Mesendoderm (in vitro differentiated cells): ENCODE data around the gene PIMREG.

ENCODE experiments used
- DNase-seq: peaks from one replicate; pipeline ENCODE4 v3.0.0; 2013
- H2AK5ac ChIP-seq: 2 replicates; pipeline ENCODE4 v1.6.1; 2013; ENCODE audit warnings: low read length, inconsistent platforms
- H2BK120ac ChIP-seq: 2 replicates; pipeline ENCODE4 v1.6.1; 2013; ENCODE audit warnings: low read depth, mild to moderate bottlenecking, low read length, moderate library complexity, mixed read lengths
- H2BK15ac ChIP-seq: replicated peaks from 2 replicates; pipeline ENCODE4 v1.6.1; 2013; ENCODE audit warnings: low read depth, mild to moderate bottlenecking, moderate library complexity
- H2BK5ac ChIP-seq: 2 replicates; pipeline ENCODE4 v1.6.1; 2013; ENCODE audit warnings: low read length, inconsistent platforms
- H3K18ac ChIP-seq: 2 replicates; pipeline ENCODE4 v1.6.1; 2013; ENCODE audit warnings: mild to moderate bottlenecking, low read length, mixed read lengths
- H3K23ac ChIP-seq: one replicate; pipeline ENCODE4 v1.6.1; 2013; ENCODE audit warnings: low read length
- H3K27ac ChIP-seq: 2 replicates; pipeline ENCODE4 v1.5.1; 2013; ENCODE audit warnings: low read depth, mild to moderate bottlenecking, inconsistent platforms, low read length, moderate library complexity
- H3K27me3 ChIP-seq: 2 replicates; pipeline ENCODE4 v1.6.1; 2013; ENCODE audit warnings: low read length, control low read depth, mild to moderate bottlenecking, inconsistent platforms; ENCODE audit not compliant: insufficient read depth, poor library complexity
- H3K36me3 ChIP-seq: 2 replicates; pipeline ENCODE4 v1.6.1; 2013; ENCODE audit warnings: low read length, inconsistent platforms; ENCODE audit not compliant: control insufficient read depth, insufficient read depth
- H3K4ac ChIP-seq: one replicate; pipeline ENCODE4 v1.6.1; 2013; ENCODE audit warnings: low read depth, mild to moderate bottlenecking, low read length, moderate library complexity
- H3K4me1 ChIP-seq: 2 replicates; pipeline ENCODE4 v1.6.1; 2013; ENCODE audit warnings: low read depth, low read length, inconsistent platforms; ENCODE audit not compliant: control insufficient read depth
- H3K4me2 ChIP-seq: 2 replicates; pipeline ENCODE4 v1.6.1; 2013; ENCODE audit warnings: low read length
- H3K4me3 ChIP-seq: 2 replicates; pipeline ENCODE4 v1.5.1; 2013; ENCODE audit warnings: mild to moderate bottlenecking, low read length
- H3K56ac ChIP-seq: one replicate; pipeline ENCODE4 v1.6.1; 2013; ENCODE audit warnings: low read length
- H3K79me1 ChIP-seq: 2 replicates; pipeline ENCODE4 v1.6.1; 2013; ENCODE audit warnings: low read length, inconsistent platforms
- H3K79me2 ChIP-seq: 2 replicates; pipeline ENCODE4 v1.6.1; 2013; ENCODE audit warnings: mild to moderate bottlenecking, low read length; ENCODE audit not compliant: control insufficient read depth, insufficient read depth
- H3K9ac ChIP-seq: 2 replicates; pipeline ENCODE4 v1.6.1; 2013; ENCODE audit warnings: low read length, inconsistent platforms
- H4K5ac ChIP-seq: one replicate; pipeline ENCODE4 v1.6.1; 2013; ENCODE audit warnings: low read length
- H4K8ac ChIP-seq: one replicate; pipeline ENCODE4 v1.6.1; 2013; ENCODE audit warnings: low read depth, mild to moderate bottlenecking, control low read depth, low read length, moderate library complexity
- WGBS: extraction: QIAGEN DNeasy Blood & Tissue Kit; methylation state at CpG from one replicate; pipeline ENCODE4 v1.1.7; 2013; ENCODE audit warnings: low lambda C conversion rate, missing lambda C conversion rate; ENCODE audit not compliant: insufficient coverage; ENCODE audit errors: extremely low coverage; 5-methylcytosine and 5-hydroxymethylcytosine counted together

PIMREG gene

DNA sequence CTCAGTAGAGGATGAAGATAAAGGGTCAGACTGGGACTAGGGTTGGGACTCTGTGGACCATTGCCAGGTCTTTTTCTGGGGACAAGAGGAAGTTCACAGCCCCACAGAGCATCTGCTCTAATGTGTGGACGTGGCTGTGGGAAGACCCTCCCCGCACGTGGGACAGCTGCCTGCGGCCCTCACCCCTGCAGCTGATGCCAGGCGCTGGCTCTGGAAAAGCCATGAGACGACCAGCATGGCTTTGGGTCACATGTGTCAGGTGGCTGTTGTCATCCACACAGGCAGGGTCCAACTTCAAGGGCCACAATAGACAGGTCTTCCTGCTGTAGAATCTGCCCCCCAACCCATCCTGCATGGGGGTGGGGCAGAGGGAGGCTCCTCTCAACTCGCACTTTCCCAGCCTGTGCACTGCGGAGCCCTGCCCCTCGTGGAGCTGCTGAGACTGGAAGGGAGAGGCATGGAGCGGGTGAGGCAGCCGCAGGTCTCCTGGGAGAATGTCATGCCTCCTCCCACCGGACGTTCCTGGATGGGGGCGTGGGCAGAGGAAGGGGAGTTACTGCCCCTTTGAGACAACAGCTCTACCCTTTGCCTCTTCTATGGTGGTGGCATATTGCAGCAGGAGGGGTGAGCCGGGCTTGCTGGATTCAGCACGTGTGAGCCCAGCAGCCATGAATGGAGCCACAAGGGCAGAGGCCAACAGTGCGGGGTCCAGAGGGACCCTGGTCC, 53.4 kb downstream of the PIMREG start:
- H3K4me1 ChIP-seq: peaks cover 12% of the 10 kb centered on the region
- no peak overlapping the region for H3K4me2 ChIP-seq
- H2BK120ac ChIP-seq: no peak overlapping the region
- H4K5ac ChIP-seq: no peak overlapping the region
- H3K79me1 ChIP-seq: no peaks in the 10 kb centered on the region
- no peak for DNase-seq
- no peak overlapping the region for H2AK5ac ChIP-seq
- no peak overlapping the region for H3K23ac ChIP-seq
- WGBS: no CpG with 5 or more reads among the region's 17 CpGs
- H3K27me3 ChIP-seq: no peaks in the 10 kb centered on the region
- H3K36me3 ChIP-seq: no peaks in the 10 kb centered on the region
- H3K4me3 ChIP-seq: no peak overlapping the region
- no peak overlapping the region for H3K18ac ChIP-seq
- peak overlapping the region; percentile 44 for H3K56ac ChIP-seq
- no peak overlapping the region for H3K9ac ChIP-seq
- no peaks in the 10 kb centered on the region for H3K79me2 ChIP-seq
- no peak overlapping the region for H2BK15ac ChIP-seq
- H3K27ac ChIP-seq: no peak overlapping the region
- no peak overlapping the region for H2BK5ac ChIP-seq
- H3K4ac ChIP-seq: no peak overlapping the region
- no peak overlapping the region for H4K8ac ChIP-seq

DNA sequence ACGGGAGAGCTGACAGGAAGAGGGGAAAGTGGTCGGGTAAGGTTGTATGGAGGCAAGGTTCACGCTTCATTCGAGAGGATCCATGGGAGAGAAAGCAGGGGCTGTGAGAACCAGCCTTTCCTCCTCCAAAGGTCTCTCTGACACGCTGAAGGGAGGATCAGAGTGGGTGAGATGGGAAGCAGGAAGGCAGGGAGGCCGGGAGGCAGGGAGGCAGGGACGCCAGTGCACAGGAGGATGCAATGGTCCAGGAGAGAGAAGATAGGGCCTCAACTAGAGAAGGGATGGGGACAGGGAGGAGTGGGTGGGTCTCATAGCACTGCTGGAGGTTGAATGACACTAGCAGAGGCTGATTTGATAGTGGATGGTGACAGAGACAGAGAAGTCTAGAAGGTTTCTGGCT, 54.1 kb downstream of the PIMREG start:
- no CpG with 5 or more reads among the region's 7 CpGs for WGBS
- Histone ChIP-seq H3K23ac (no peak overlapping the region), H3K56ac (peak overlapping the region; percentile 44), H4K8ac (no peak overlapping the region), H3K36me3 (no peaks in the 10 kb centered on the region), H3K4me3 (no peak overlapping the region), H3K79me1 (no peaks in the 10 kb centered on the region), H2BK120ac (no peak overlapping the region), H3K27me3 (no peaks in the 10 kb centered on the region), H3K79me2 (no peaks in the 10 kb centered on the region), H4K5ac (no peak overlapping the region), H3K4me2 (no peak overlapping the region), H2AK5ac (no peak overlapping the region), H2BK15ac (no peak overlapping the region), H2BK5ac (no peak overlapping the region), H3K18ac (no peak overlapping the region), H3K27ac (no peak overlapping the region), H3K4ac (no peak overlapping the region), H3K4me1 (peaks cover 12% of the 10 kb centered on the region), H3K9ac (no peak overlapping the region)
- DNase-seq: no peak

DNA sequence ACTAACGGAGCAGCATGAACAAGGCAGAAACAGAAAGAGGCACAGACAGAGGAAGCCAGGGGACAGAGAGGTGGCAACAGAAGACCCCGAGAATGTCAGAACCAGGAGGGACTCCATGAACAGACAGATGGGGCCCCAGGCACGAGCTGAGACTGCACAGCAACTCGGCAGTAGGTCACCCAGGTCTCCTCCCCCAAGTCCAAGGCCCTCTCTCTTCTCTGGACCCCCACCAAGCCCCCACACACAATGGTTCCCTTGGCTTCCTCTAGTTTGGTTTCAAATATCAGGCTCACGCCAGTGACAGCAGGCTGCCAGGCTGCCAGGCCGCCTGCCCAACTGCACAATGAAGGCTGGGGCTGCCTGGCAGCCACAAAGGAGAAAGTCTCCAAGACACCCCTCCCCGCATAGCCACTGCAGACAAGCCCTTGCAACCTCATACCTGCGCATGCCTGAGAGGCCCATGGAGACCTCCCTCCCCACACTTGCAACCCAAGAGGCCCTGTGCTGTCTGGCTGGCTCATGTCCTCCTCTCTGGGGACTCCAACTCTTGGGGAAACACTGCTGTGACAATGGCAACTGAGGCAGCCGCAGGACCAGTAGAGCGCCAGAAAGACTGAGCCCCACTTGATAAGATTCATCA, 54.8 kb downstream of the PIMREG start:
- Histone ChIP-seq H4K8ac (no peak overlapping the region), H2BK5ac (no peak overlapping the region)
- no CpG with 5 or more reads among the region's 10 CpGs for WGBS

More for the DNA sequence above, 54.8 kb downstream of the PIMREG start:
- Histone ChIP-seq H3K9ac (no peak overlapping the region), H3K27ac (no peak overlapping the region), H3K4me3 (no peak overlapping the region), H3K56ac (no peak overlapping the region), H3K79me2 (no peaks in the 10 kb centered on the region), H2BK120ac (no peak overlapping the region), H3K27me3 (no peaks in the 10 kb centered on the region), H2BK15ac (no peak overlapping the region), H3K4me2 (no peak overlapping the region), H4K5ac (no peak overlapping the region), H3K23ac (no peak overlapping the region), H3K36me3 (no peaks in the 10 kb centered on the region), H3K4me1 (peaks cover 12% of the 10 kb centered on the region), H2AK5ac (no peak overlapping the region), H3K18ac (no peak overlapping the region), H3K4ac (no peak overlapping the region), H3K79me1 (no peaks in the 10 kb centered on the region)
- no peak for DNase-seq
